NCI-H446 treated with DMSO at 0.1 percent for 48 hours (cell line): ENCODE data around the gene LPCAT2.

ENCODE experiments used
- DNase-seq: peaks from one replicate; lab custom pipeline; 2025; lab: John Stamatoyannopoulos, UW

The LPCAT2 gene

GRCh38 chr16:55555436-55555835 is 46.6 kb downstream of the LPCAT2 start:
- DNase-seq = no peak

GRCh38 chr16:55557186-55557585 is 48.3 kb downstream of the LPCAT2 start:
- DNase-seq = no peak

- DNase-seq = no peak
Observed at GRCh38 chr16:55559233-55559632, 50.4 kb downstream of the LPCAT2 start.

GRCh38 chr16:55559933-55560516 is 51.2 kb downstream of the LPCAT2 start:
- no peak for DNase-seq

- no peak for DNase-seq
Observed at GRCh38 chr16:55561319-55561848, 52.5 kb downstream of the LPCAT2 start.

- no peak for DNase-seq
Observed at GRCh38 chr16:55562936-55563335, 54.1 kb downstream of the LPCAT2 start.

- no peak for DNase-seq
Observed at GRCh38 chr16:55563797-55564196, 54.9 kb downstream of the LPCAT2 start.

- no peak for DNase-seq
Observed at GRCh38 chr16:55565086-55565485, 56.2 kb downstream of the LPCAT2 start.

GRCh38 chr16:55566432-55567175 is 57.7 kb downstream of the LPCAT2 start, which contains the start of gene CAPNS2:
CAPNS2 (plus strand) TSS chr16:55566684; CDS start chr16:55566757, 73 bp downstream.
- no peak for DNase-seq

GRCh38 chr16:55567382-55567781 is 58.5 kb downstream of the LPCAT2 start:
- DNase-seq = no peak

- no peak for DNase-seq
Observed at GRCh38 chr16:55568207-55568606, 59.3 kb downstream of the LPCAT2 start.

GRCh38 chr16:55569025-55569424 is 60.2 kb downstream of the LPCAT2 start:
- no peak for DNase-seq

GRCh38 chr16:55570159-55570558 is 61.3 kb downstream of the LPCAT2 start:
- no peak for DNase-seq

GRCh38 chr16:55571191-55571897 is 62.5 kb downstream of the LPCAT2 start:
- no peak for DNase-seq

GRCh38 chr16:55572439-55572838 is 63.6 kb downstream of the LPCAT2 start:
- no peak for DNase-seq

GRCh38 chr16:55574811-55575210 is 65.9 kb downstream of the LPCAT2 start:
- DNase-seq = no peak

- no peak for DNase-seq
Observed at GRCh38 chr16:55575496-55575895, 66.6 kb downstream of the LPCAT2 start.

- no peak for DNase-seq
Observed at GRCh38 chr16:55576384-55576783, 67.5 kb downstream of the LPCAT2 start.

GRCh38 chr16:55577887-55578286 is 69.0 kb downstream of the LPCAT2 start:
- no peak for DNase-seq

GRCh38 chr16:55585631-55586030 is 76.8 kb downstream of the LPCAT2 start:
- DNase-seq = no peak

GRCh38 chr16:55588799-55589198 is 79.9 kb downstream of the LPCAT2 start:
- DNase-seq = no peak

- DNase-seq = no peak
Observed at GRCh38 chr16:55592306-55592705, 83.4 kb downstream of the LPCAT2 start.

GRCh38 chr16:55597928-55598327 is 89.1 kb downstream of the LPCAT2 start:
- DNase-seq = no peak
